K562 (cell line): ENCODE results near the gene NCOR2. TPM values are rescaled to one million over a fixed set of nuclear protein-coding genes. Genes with fewer than 3 reads are reported as not detected.

Experiments
- AFF1 ChIP-seq, 2 experiments: fragments of 450-650 bp; IDR thresholded peaks; 2 replicates each; pipeline ENCODE4 v1.6.1; 2018; ENCODE audit warnings: mild to moderate bottlenecking in 2 of 2, low read depth in 1 of 2; ENCODE audit not compliant: partially characterized antibody in 2 of 2
- CREM ChIP-seq: IDR thresholded peaks from 2 replicates; pipeline ENCODE4 v1.6.1; 2014; ENCODE audit warnings: antibody characterized with exemption, low read depth
- EP400 ChIP-seq: fragments of 450-650 bp; IDR thresholded peaks from 2 replicates; pipeline ENCODE4 v1.6.1; 2017; ENCODE audit warnings: antibody characterized with exemption, mild to moderate bottlenecking, moderate library complexity
- KDM1A ChIP-seq, 2 experiments: fragments of 450-650 bp; IDR thresholded peaks; 2 replicates each; pipeline ENCODE4 v1.6.1; 2016; ENCODE audit warnings: mild to moderate bottlenecking in 2 of 2
- MAZ ChIP-seq, 2 experiments: fragments of 450-650 bp in 1 of 2; sonication (generic) in 1 of 2; formaldehyde crosslinking; IDR thresholded peaks in 1 of 2; conservative IDR thresholded peaks in 1 of 2; 2 replicates each; pipeline versions ENCODE4 v1.4.0 to v1.5.0; 2020; ENCODE audit warnings: mild to moderate bottlenecking in 1 of 2, missing genetic modification reagents in 1 of 2
- MYNN ChIP-seq, 2 experiments: sonication (generic); formaldehyde crosslinking in 1 of 2; IDR thresholded peaks; 2 replicates each; pipeline versions ENCODE4 v1.5.0 to v1.6.1; 2016 to 2020; ENCODE audit warnings: antibody characterized with exemption in 1 of 2, missing genetic modification reagents in 1 of 2
- ZFX ChIP-seq: sonication (generic); formaldehyde crosslinking; IDR thresholded peaks from 2 replicates; pipeline ENCODE4 v1.8.0; 2022; ENCODE audit warnings: mild to moderate bottlenecking, missing genetic modification reagents, moderate library complexity
- ZNF263 ChIP-seq: sonication (generic); formaldehyde crosslinking; IDR thresholded peaks from 2 replicates; pipeline ENCODE4 v1.8.0; 2022; ENCODE audit warnings: mild to moderate bottlenecking, missing genetic modification reagents, borderline replicate concordance
- polyA plus RNA-seq, 8 experiments: library from polyadenylated mRNA; depleted of rRNA in 4 of 8; stranded (reverse) in 5 of 8; unstranded in 3 of 8; fragments of >200 nt; fragmentation: Nextera tagmentation in 2 of 8; fragmentation: Illumina TruSeq in 1 of 8; extraction: Ambion mirVana in 2 of 8; extraction: Trizol in 1 of 8; gene quantifications; 2 replicates each; pipeline versions ENCODE4 v1.2.1 to v1.2.3, GENCODE V29; 2011 to 2014; ENCODE audit warnings: inconsistent platforms in 1 of 8, missing spikeins in 1 of 8
- total RNA-seq, 7 experiments: library from RNA; depleted of rRNA in 6 of 7; stranded (reverse); fragments of >200 nt in 6 of 7; fragmentation: Illumina TruSeq in 2 of 7; extraction: Trizol in 2 of 7; gene quantifications; 2 replicates each; pipeline versions ENCODE4 v1.2.1 to v1.2.3, GENCODE V29; 2011 to 2021; ENCODE audit warnings: low replicate concordance in 1 of 7
- TF ChIP-seq, protein P1 (sequence below), 3 experiments: IDR thresholded peaks in 2 of 3; conservative IDR thresholded peaks in 1 of 3; 2 replicates each; pipeline ENCODE4 v1.5.1; 2011 to 2012; ENCODE audit warnings: low read length in 3 of 3, mild to moderate bottlenecking in 3 of 3, control low read depth in 2 of 3, improper control_type of control experiment in 1 of 3, inconsistent platforms in 1 of 3, low read depth in 1 of 3, mixed read lengths in 1 of 3, moderate library complexity in 1 of 3; ENCODE audit not compliant: insufficient read depth in 2 of 3
- TF ChIP-seq, protein P2 (sequence below): fragments of 250-450 bp; sonication (Bioruptor Pico); IDR thresholded peaks from 2 replicates; pipeline ENCODE4 v1.5.0; 2021; ENCODE audit warnings: mild to moderate bottlenecking, moderate library complexity
- TF ChIP-seq, protein P3 (sequence below), 2 experiments: fragments of 450-650 bp; conservative IDR thresholded peaks; 2 replicates each; pipeline ENCODE4 v1.6.1; 2017; ENCODE audit warnings: mild to moderate bottlenecking in 2 of 2, moderate library complexity in 2 of 2

NCOR2 gene
- total and polyA plus RNA-seq, 9 of the 15 experiments (the other 6 are each of a cell fraction or from before 2014, with no cell fraction given): 0.18 to 126 (median 8.4) TPM

- TF ChIP-seq, protein P1, sequence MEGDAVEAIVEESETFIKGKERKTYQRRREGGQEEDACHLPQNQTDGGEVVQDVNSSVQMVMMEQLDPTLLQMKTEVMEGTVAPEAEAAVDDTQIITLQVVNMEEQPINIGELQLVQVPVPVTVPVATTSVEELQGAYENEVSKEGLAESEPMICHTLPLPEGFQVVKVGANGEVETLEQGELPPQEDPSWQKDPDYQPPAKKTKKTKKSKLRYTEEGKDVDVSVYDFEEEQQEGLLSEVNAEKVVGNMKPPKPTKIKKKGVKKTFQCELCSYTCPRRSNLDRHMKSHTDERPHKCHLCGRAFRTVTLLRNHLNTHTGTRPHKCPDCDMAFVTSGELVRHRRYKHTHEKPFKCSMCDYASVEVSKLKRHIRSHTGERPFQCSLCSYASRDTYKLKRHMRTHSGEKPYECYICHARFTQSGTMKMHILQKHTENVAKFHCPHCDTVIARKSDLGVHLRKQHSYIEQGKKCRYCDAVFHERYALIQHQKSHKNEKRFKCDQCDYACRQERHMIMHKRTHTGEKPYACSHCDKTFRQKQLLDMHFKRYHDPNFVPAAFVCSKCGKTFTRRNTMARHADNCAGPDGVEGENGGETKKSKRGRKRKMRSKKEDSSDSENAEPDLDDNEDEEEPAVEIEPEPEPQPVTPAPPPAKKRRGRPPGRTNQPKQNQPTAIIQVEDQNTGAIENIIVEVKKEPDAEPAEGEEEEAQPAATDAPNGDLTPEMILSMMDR (IDR thresholded peaks at IDR 0.05 in 2 of 3, conservative IDR thresholded peaks at IDR 0.05 in 1 of 3; ENCODE audit: insufficient read depth in 2 of 3, low read depth in 1 of 3, low read length in 3 of 3): peak in 2 of 3 experiments; percentile 4 to 19; a peak in 1 of 6 replicates
- TF ChIP-seq EP400 (peak; percentile 17; the same call in 1 of the 2 replicates), MAZ (CRISPR knock-in tag; conservative IDR thresholded peaks at IDR 0.05 in 1 of 2, IDR thresholded peaks at IDR 0.05 in 1 of 2) (peak; percentile 27 to 68; a peak in 2 of 4 replicates), AFF1 (IDR thresholded peaks at IDR 0.05; ENCODE audit: low read depth in 1 of 2, partially characterized antibody in 2 of 2) (no peak), ZFX (CRISPR knock-in tag) (peak; percentile 31), ZNF263 (peak; percentile 65), CREM (peak; percentile 36), KDM1A (IDR thresholded peaks at IDR 0.05) (peak in 1 of 2 experiments; percentile 40; a peak in 1 of 4 replicates), MYNN (IDR thresholded peaks at IDR 0.05) (0 out of 2 replicates have a peak, but pooled peaks have one; percentile 17), MYNN (CRISPR knock-in tag; IDR thresholded peaks at IDR 0.05) (no peak)
- TF ChIP-seq, protein P2, sequence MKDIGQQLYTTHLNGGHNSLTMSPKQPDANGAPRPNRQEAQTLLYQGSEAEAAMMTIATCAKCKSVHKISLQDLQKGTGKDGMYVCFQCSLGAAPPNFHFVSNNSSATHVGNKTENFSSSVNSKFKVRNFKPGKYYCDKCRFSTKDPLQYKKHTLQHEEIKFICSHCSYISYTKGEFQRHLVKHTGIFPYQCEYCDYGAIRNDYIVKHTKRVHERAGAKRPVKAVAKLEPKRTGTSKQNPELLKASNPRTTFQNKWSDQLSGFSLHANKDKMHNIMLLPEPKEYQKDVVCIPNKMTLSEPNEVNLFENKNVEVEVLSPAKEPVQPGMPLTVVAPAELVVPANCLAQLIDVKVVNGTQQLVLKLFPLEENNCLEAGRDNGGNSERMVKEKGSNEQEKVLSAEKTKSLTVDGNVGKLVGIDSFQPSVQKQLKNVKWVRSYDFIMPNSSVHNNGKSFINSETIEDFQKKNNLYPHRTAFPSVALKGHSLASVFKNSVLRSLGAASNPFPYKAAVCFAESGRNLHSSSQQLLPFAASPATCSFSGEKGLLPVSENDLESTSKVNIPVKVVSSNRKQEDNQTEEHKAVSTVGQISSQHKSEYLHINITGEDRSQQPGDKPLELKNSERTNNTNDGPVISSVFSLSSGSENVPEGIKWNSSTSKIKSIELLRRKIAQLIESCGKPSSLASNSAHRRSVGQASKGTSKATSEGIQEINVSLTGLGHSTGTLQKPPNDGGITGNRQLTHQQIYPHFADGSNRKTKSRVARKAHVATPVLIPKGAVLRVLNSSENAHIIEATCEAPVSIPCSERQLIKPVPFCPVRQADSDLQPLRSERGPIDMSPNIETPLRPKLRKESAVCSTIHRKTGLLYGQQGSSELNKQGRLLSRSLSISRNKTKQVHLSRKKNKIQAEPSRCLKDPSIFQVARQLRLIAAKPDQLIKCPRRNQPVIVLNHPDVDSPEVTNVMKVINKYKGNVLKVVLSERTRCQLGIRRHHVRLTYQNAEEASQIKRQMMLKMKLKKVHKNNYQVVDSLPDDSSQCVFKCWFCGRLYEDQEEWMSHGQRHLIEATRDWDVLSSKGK: no peak
- TF ChIP-seq, protein P3, sequence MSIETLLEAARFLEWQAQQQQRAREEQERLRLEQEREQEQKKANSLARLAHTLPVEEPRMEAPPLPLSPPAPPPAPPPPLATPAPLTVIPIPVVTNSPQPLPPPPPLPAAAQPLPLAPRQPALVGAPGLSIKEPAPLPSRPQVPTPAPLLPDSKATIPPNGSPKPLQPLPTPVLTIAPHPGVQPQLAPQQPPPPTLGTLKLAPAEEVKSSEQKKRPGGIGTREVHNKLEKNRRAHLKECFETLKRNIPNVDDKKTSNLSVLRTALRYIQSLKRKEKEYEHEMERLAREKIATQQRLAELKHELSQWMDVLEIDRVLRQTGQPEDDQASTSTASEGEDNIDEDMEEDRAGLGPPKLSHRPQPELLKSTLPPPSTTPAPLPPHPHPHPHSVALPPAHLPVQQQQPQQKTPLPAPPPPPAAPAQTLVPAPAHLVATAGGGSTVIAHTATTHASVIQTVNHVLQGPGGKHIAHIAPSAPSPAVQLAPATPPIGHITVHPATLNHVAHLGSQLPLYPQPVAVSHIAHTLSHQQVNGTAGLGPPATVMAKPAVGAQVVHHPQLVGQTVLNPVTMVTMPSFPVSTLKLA (conservative IDR thresholded peaks at IDR 0.05): no peak; a peak in 1 of 4 replicates
These were observed 1.0 kb downstream of the NCOR2 start (continued) for GRCh38 chr12:124566161-124566996.
